Head of caudate nucleus (tissue), 42 donors: Measurements from ENCODE around the gene IRF4.

Source experiments
- DNase-seq, 42 donors: peaks; one replicate each; pipeline versions ENCODE4 v3.0.0 to v3.0.0-alpha.2; 2020 to 2021; ENCODE audit warnings: mixed read lengths in 7 of 42
- intact Hi-C: fragments of 100-400 bp; cut with DNase I; formaldehyde crosslinking; loops from one replicate; pipeline ENCODE4 v1.15.0; 2022

Gene IRF4

GRCh38 chr6:428047-428603 lies 36.6 kb downstream of the IRF4 start:
- no peak for DNase-seq

GRCh38 chr6:429515-430121 lies 38.1 kb downstream of the IRF4 start:
- DNase-seq = no peak
- intact Hi-C loops = no loop called here

More at GRCh38 chr6:428047-428603, 36.6 kb downstream of the IRF4 start:
- intact Hi-C loops = no loop called here

- intact Hi-C loops = no loop called here
- DNase-seq = no peak
These were observed 40.0 kb downstream of the IRF4 start for GRCh38 chr6:431504-431903.

- no peak for DNase-seq
- intact Hi-C loops = no loop called here
These were observed 40.4 kb downstream of the IRF4 start for GRCh38 chr6:431986-432385.

- no peak for DNase-seq
- intact Hi-C loops = no loop called here
These were observed 42.6 kb downstream of the IRF4 start for GRCh38 chr6:434051-434705.

GRCh38 chr6:435441-436307 lies 44.1 kb downstream of the IRF4 start:
- intact Hi-C loops = no loop called here
- DNase-seq = no peak

- intact Hi-C loops = no loop called here
These were observed 44.9 kb downstream of the IRF4 start for GRCh38 chr6:436308-437036.

GRCh38 chr6:437037-437392 lies 45.5 kb downstream of the IRF4 start:
- peak in 11 of 42 donors; percentile 8 to 46 (median 17) for DNase-seq
- intact Hi-C loops = no loop called here

More at GRCh38 chr6:436308-437036, 44.9 kb downstream of the IRF4 start:
- DNase-seq = no peak

- DNase-seq = no peak
- intact Hi-C loops = no loop called here
These were observed 47.1 kb downstream of the IRF4 start for GRCh38 chr6:438634-439170.

GRCh38 chr6:439641-440167 lies 48.2 kb downstream of the IRF4 start:
- intact Hi-C loops = no loop called here
- no peak for DNase-seq

GRCh38 chr6:441126-441920 lies 49.8 kb downstream of the IRF4 start:
- intact Hi-C loops = no loop called here
- peak in 1 of 42 donors; percentile 23 for DNase-seq

- intact Hi-C loops = no loop called here
- DNase-seq = peak in 1 of 42 donors; percentile 34
These were observed 52.1 kb downstream of the IRF4 start for GRCh38 chr6:443621-444159.

GRCh38 chr6:444653-445275 lies 53.2 kb downstream of the IRF4 start:
- intact Hi-C loops = no loop called here
- peak in 1 of 42 donors; percentile 33 for DNase-seq

GRCh38 chr6:445571-446417 lies 54.2 kb downstream of the IRF4 start:
- DNase-seq = peak in 5 of 42 donors; percentile 3 to 26 (median 16)
- intact Hi-C loops = no loop called here

- intact Hi-C loops = no loop called here
- peak in 4 of 42 donors; percentile 6 to 31 (median 17) for DNase-seq
These were observed 55.1 kb downstream of the IRF4 start for GRCh38 chr6:446418-447366.
